CD4-positive, alpha-beta T cell treated with Interleukin-2 at 100 ng/mL for 4 hours (primary cell): ENCODE data around the gene TBL1XR1.
"Not testable (repeated sequence)": the region's sequence is repeated elsewhere in the genome, so short reads cannot be mapped to it uniquely, and the experiment has no call there.

Experiments used
- DNase-seq: peaks from one replicate; pipeline ENCODE4 v3.0.0-alpha.2; 2020; ENCODE audit warnings: low spot score

Gene TBL1XR1

GRCh38 chr3:177208223-177208622 lies 10.9 kb upstream of the TBL1XR1 start:
- DNase-seq = no peak

GRCh38 chr3:177206936-177207335 lies 9.7 kb upstream of the TBL1XR1 start:
- no peak for DNase-seq

GRCh38 chr3:177203689-177204395 lies 6.6 kb upstream of the TBL1XR1 start:
- DNase-seq = no peak

GRCh38 chr3:177203016-177203415 lies 5.7 kb upstream of the TBL1XR1 start:
- DNase-seq = not testable (repeated sequence)

- DNase-seq = peak; percentile 78
Measured at GRCh38 chr3:177201700-177202397, 4.6 kb upstream of the TBL1XR1 start.

- peak; percentile 19 for DNase-seq
Measured at GRCh38 chr3:177199206-177199760, 2.0 kb upstream of the TBL1XR1 start.

- peak; percentile 26 for DNase-seq
Measured at GRCh38 chr3:177197727-177198460, 612 bp upstream of the TBL1XR1 start.

GRCh38 chr3:177196456-177197040 lies 734 bp downstream of the TBL1XR1 start:
- DNase-seq = peak; percentile 55

GRCh38 chr3:177196008-177196455 lies 1.2 kb downstream of the TBL1XR1 start:
- peak; percentile 62 for DNase-seq

GRCh38 chr3:177195242-177195991 lies 1.9 kb downstream of the TBL1XR1 start:
- peak; percentile 48 for DNase-seq

- DNase-seq = no peak
Measured at GRCh38 chr3:177194299-177194698, 3.0 kb downstream of the TBL1XR1 start.

GRCh38 chr3:177193688-177194268 lies 3.5 kb downstream of the TBL1XR1 start:
- DNase-seq = no peak

GRCh38 chr3:177193275-177193674 lies 4.0 kb downstream of the TBL1XR1 start:
- DNase-seq = not testable (repeated sequence)

- DNase-seq = no peak
Measured at GRCh38 chr3:177190756-177191681, 6.3 kb downstream of the TBL1XR1 start.

- DNase-seq = not testable (repeated sequence)
Measured at GRCh38 chr3:177190184-177190583, 7.1 kb downstream of the TBL1XR1 start.

GRCh38 chr3:177188325-177188724 lies 9.0 kb downstream of the TBL1XR1 start:
- DNase-seq = not testable (repeated sequence)

- no peak for DNase-seq
Measured at GRCh38 chr3:177186306-177186705, 11.0 kb downstream of the TBL1XR1 start.

- DNase-seq = no peak
Measured at GRCh38 chr3:177185035-177185574, 12.2 kb downstream of the TBL1XR1 start.

GRCh38 chr3:177184602-177185001 lies 12.7 kb downstream of the TBL1XR1 start:
- peak; percentile 15 for DNase-seq
